Measurements from ENCODE around the gene DPEP1.
"Not testable (repeated sequence)": the region's sequence is repeated elsewhere in the genome, so short reads cannot be mapped to it uniquely, and the experiment has no call there.

DPEP1 gene

DNA sequence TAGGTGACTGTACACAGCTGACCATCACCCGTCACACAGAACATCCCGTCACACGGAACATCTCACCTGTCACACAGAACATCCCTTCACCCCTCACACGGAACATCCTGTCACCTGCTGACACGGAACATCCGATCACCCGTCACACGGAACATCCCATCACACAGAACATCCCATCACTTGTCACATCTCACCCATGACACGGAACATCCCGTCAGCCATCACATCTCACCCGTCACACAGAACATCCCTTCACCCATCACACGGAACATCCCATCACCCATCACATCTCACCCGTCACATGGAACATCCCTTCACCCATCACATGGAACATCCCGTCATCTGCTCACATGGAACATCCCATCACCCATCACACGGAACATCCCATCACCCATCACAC, 34.1 kb upstream of the DPEP1 start:
- DNase-seq, result no peak

- no peak for DNase-seq
These were observed 32.3 kb upstream of the DPEP1 start for GRCh38 chr16:89581045-89581695.

DNA sequence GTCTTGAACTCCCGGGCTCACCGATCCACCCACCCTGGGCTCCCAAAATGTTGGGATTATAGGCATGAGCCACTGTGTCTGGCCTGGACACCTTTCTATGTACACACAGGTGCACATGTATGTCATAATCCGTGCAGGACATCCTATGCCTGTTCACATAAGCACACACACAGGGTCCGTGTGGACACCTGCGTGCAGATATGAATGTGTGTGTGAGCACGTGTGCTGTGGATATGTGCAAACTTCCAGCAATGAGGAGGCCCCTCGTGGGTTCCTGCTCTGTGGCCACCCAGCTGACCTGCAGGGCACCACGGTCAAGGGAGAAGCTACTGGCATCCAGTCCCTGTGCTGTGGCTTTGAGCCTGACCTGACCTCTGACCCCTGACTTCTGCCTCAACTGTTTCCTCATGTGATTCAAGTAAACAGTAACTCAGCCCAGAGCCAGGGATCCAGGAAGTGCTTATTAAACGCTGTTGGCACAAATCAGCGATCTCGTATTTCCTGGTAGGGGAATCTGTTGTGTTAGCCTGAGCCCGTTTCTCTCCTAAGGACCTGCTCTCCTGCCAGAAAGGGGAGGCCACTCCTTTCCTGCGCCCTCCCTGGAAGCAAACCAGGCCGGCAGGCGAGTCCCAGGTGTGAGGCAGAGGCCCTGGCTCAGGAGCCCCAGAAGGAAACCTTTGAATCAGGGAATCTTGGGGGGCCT, 31.4 kb upstream of the DPEP1 start:
- no peak for DNase-seq

- DNase-seq, result no peak
These were observed 30.7 kb upstream of the DPEP1 start for GRCh38 chr16:89582614-89583196.

DNA sequence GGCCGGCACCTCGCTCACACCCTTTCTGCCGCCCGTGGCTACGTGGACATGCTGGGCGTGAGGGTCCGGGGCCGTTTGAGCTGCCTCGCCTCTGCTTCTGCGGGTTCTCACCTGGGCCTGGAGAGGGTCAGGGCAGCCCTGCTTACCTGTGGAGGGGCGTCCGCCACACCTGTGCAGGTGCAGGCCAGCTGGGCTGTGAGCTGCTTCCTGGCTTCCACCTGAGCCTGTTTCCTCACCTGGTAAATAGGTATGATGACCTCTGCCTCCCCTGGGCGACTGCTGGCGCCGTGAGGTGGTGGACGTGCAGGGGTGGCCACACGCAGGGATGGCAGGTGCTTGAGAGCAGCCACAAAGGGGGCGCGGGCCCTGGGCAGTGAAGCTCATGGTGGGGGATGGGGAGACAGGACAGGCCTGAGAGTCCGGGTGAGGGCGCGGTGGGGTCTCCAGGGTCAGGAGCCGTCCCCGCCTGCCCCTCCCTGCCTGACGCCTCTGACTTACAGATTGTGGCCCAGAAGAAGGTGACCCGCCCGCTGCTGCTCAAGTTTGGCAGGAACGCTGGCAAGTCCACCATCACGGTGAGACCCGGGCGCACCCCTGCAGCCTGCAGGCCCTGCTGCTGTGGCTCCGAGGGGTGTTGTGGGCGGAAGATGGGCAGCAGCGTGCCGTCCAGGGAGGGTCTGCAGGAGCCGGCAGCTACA, 30.1 kb upstream of the DPEP1 start:
- no peak for DNase-seq

DNA sequence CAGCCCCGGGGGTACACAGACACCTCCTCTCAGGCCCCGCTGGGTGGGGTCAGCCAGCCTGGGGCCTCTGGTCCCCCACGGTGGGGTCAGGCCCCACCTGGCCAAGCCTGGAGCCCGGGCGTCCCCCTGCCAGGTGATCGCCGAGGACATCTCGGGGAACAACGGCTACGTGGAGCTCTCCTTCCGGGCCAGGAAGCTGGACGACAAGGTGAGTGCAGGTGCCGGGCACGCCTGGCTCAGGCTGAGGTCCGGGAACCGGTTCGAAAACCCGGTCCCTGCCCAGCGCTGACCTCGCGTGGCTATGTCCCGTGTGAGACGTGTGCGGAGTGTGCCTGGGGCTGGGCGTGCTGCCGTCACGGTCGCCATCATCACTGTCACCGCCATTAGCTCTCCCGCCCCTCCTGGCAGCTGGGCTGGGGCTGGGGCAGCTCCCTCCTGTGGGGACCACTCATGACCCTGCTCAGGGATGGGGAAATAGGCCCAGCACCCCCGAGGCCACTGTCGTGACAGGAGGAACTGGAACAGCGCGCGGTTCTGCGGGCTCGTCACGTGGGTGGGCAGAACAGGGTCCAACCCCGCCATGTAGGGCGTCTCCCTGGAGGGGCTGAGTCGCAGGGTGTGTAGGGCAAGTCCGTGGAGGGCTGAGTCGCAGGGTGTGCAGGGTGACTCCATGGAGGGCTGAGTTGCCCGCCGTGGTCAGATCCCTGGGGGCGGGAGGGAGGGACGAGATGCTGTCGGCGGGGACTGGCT, 29.4 kb upstream of the DPEP1 start:
- no peak for DNase-seq

DNA sequence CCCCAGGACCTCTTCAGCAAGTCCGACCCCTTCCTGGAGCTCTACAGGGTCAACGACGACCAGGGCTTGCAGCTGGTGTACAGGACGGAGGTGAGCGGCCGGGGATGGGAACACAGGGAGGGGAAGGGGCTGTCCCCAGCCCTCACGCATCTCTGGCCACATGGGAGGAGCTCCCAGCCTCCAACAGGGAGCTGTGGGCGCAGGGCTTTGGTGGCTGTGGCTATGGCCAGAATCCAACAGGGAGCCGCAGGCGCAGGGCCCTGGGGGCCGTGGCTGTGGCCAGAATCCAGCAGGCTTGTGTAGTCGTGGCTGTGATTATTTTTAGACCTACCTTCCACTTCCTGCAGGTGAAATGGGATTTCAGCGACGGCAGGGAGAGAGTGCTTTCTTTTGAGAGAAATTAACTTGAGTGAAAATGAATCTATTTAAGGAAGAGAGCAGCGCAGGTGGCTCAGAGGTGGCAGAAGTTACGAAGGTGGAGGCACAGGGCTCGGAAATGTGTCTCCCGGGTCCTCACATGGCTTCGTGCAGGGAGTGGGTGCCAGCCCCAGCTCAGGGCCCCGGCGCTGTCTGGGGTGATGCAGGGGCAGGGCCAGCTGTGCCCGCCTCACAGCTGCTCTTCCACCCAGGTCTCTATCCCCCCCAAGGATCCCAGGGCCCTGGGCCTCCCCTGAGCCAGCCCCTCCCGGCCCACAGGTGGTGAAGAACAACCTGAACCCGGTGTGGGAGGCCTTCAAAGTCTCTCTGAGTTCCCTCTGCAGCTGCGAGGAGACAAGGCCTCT, 28.5 kb upstream of the DPEP1 start:
- peak; percentile 55 for DNase-seq

GRCh38 chr16:89586218-89586617, 27.2 kb upstream of the DPEP1 start:
- DNase-seq, result no peak

- no peak for DNase-seq
These were observed 26.6 kb upstream of the DPEP1 start for GRCh38 chr16:89586853-89587252.

DNA sequence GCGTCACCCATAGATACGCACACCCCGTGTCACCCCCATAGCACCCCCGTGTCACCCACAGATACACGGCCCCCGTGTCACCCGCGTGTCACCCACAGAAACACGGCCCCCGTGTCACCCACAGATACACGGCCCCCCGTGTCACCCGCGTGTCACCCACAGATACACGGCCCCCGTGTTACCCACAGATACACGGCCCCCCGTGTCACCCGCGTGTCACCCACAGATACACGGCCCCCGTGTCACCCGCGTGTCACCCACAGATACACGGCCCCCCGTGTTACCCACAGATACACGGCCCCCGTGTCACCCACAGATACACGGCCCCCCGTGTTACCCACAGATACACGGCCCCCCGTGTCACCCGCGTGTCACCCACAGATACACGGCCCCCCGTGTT, 25.8 kb upstream of the DPEP1 start:
- DNase-seq, result not testable (repeated sequence)

- DNase-seq, result no peak
These were observed 24.9 kb upstream of the DPEP1 start for GRCh38 chr16:89588413-89589109.

DNA sequence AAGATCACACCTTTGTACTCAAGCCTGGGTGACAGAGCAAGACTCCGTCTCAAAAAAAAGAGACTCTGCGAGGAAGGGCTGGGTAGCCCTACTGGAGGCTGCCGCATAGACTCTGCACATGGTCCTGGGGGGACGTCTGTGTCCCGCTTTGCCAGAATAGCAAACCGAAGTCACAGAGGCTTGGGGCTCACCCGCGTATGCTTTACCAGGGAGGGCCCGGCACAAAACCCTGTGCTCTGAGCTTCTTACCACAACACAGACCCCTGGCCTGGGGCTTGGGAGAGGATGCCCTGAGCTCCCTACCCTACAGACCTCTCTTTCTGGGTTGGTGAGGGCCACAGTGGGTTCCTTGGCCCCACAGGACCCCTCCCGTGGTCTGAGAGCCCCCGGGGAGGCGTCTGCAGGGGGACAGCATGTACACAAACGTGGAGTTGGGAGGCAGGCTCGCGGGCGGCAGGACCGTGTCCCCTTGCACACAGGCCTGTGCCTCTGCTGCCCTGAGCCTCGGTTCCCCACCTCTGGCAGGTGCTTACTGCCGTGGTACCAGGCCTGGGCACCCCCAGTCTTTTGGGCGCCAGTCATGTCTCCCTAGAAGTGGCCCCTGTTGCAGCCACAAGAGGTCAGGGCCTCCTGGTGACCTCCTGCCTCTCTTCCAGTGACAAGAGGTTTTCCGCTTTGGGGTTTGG, 24.1 kb upstream of the DPEP1 start:
- DNase-seq, result no peak

- DNase-seq, result no peak
These were observed 19.6 kb upstream of the DPEP1 start for GRCh38 chr16:89593841-89594240.

- DNase-seq, result no peak
These were observed 17.9 kb upstream of the DPEP1 start for GRCh38 chr16:89595330-89596060.

- DNase-seq, result no peak
These were observed 17.3 kb upstream of the DPEP1 start for GRCh38 chr16:89596061-89596689.

GRCh38 chr16:89596957-89597649, 16.3 kb upstream of the DPEP1 start:
- no peak for DNase-seq

GRCh38 chr16:89598199-89598598, 15.2 kb upstream of the DPEP1 start:
- DNase-seq, result no peak

DNA sequence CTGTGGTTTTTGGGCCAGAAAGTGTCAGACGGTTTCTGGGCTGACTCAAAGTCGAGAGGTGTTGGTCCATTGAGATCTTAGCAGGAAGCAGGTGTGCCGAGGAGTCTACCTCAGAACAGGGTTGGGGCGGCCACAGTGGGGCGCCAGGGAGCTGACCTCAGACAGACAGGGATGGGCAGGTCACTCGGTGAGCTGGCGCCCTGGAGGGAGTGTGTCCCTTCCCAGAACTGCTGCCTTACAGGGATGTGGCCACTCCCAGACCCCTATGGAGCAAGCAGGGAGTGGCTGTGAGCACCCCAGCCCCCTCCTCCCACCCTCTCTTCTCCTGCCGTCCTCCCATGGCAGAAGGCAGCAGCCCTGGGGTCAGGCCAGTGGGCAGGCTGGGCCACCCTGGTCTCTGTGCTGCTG, 14.0 kb upstream of the DPEP1 start:
- peak; percentile 74 for DNase-seq

GRCh38 chr16:89599902-89600301, 13.5 kb upstream of the DPEP1 start:
- no peak for DNase-seq
